Uterine smooth muscle cell (primary cell): Measurements from ENCODE around the gene FAHD2A. TPM values are rescaled to one million over a fixed set of nuclear protein-coding genes. Genes with fewer than 3 reads are reported as not detected.

Experiments
- total RNA-seq: library from RNA; depleted of rRNA; stranded (reverse); fragments of >200 nt; gene quantifications from 2 replicates; pipeline ENCODE4 v1.2.3, GENCODE V29; 2014

The FAHD2A gene
- 44.3 and 52.2 TPM in 2 replicates for total RNA-seq

GRCh38 chr2:95402370-95403203 is at the start of gene FAHD2A:
Gene FAHD2A (plus strand): TSS chr2:95402708. CDS start chr2:95405559, 2,851 bp downstream.

Other genes with a start within 250 kb of the FAHD2A start
- gene ZNF514, start 242.9 kb upstream of the FAHD2A start, total RNA-seq = 14.8 and 16.0 TPM in 2 replicates
- gene ZNF2, start 236.9 kb upstream of the FAHD2A start, total RNA-seq = 6.3 and 9.0 TPM in 2 replicates
- gene ZNF892, start 195.2 kb upstream of the FAHD2A start, total RNA-seq = 4.5 and 6.6 TPM in 2 replicates
- 0.11 and 0.25 TPM in 2 replicates for gene PROM2, start 128.3 kb upstream of the FAHD2A start, total RNA-seq
- gene KCNIP3, start 105.4 kb upstream of the FAHD2A start, total RNA-seq = 4.2 and 4.9 TPM in 2 replicates
- gene TRIM43B, start 82.0 kb downstream of the FAHD2A start, total RNA-seq = not detected in 2 replicates
- gene TRIM43, start 189.3 kb downstream of the FAHD2A start, total RNA-seq = not detected in 2 replicates